HCT116 (cell line): Measurements from ENCODE around the gene HAUS1. TPM values are rescaled to one million over a fixed set of nuclear protein-coding genes. Genes with fewer than 3 reads are reported as not detected.

ENCODE experiments used
- ATAC-seq: fragments of 200-7000 bp; cut with Tn5 transposase; 2 replicates; pipeline ENCODE4 v1.9.1; 2020; ENCODE audit warnings: mild to moderate bottlenecking, moderate library complexity
- BruUV-seq: library from RNA; stranded (reverse); fragments of 400-500 nt; replicated peaks from 2 replicates; lab custom pipeline; 2021; lab: Mats Ljungman, UMichigan
- CTCF ChIA-PET: fragments of 300-600 bp; sonication (Branson Sonifier 250); formaldehyde crosslinking; loops from one replicate; lab custom pipeline; 2021; ENCODE audit warnings: antibody characterized with exemption; lab: Charles Lee
- POLR2A ChIA-PET: fragments of 300-600, 350-600 bp; sonication (Branson Sonifier 250); formaldehyde crosslinking; loops from one replicate; lab custom pipeline; 2021; ENCODE audit warnings: antibody characterized with exemption; lab: Charles Lee
- RAD21 ChIA-PET, 2 experiments: fragments of 300-600 bp; sonication (Branson Sonifier 250); formaldehyde crosslinking; loops; one replicate each; lab custom pipeline; 2023; ENCODE audit warnings: low total read pairs in 2 of 2; ENCODE audit not compliant: uncharacterized antibody in 2 of 2, unreplicated experiment in 2 of 2, low non-redundant PET in 1 of 2; lab: Charles Lee
- DNase-seq: peaks from one replicate; pipeline ENCODE4 v3.0.0-alpha.2; 2010; ENCODE audit warnings: low read depth, low spot score
- H2AFZ ChIP-seq: fragments of 200-600 bp; shearing (Covaris generic), sonication (generic); 2 replicates; pipeline ENCODE4 v1.6.1; 2017; ENCODE audit warnings: low read depth, mixed run types, mixed read lengths, antibody characterized with exemption, low read length; ENCODE audit not compliant: poor library complexity, severe bottlenecking
- H3K27ac ChIP-seq: 2 replicates; pipeline ENCODE4 v1.5.1; 2012; ENCODE audit warnings: low read depth, low read length
- H3K27me3 ChIP-seq: fragments of 200-600 bp; sonication (generic); 2 replicates; pipeline ENCODE4 v1.6.1; 2016; ENCODE audit warnings: mixed run types, low read length, mixed read lengths; ENCODE audit not compliant: insufficient read depth
- H3K36me3 ChIP-seq, 2 experiments: fragments of 200-500 bp in 1 of 2; fragments of 200-600 bp in 1 of 2; sonication (Bioruptor generic) in 1 of 2; sonication (generic) in 1 of 2; 2 replicates each; pipeline versions ENCODE4 v1.5.1 to v1.6.1; 2014 to 2016; ENCODE audit warnings: low read length in 2 of 2, inconsistent platforms in 1 of 2, mixed read lengths in 1 of 2, mixed run types in 1 of 2; ENCODE audit not compliant: insufficient read depth in 2 of 2, control insufficient read depth in 1 of 2
- H3K4me1 ChIP-seq, 2 experiments: fragments of 200-600 bp in 1 of 2; sonication (generic) in 1 of 2; 2 replicates each; pipeline versions ENCODE4 v1.5.1 to v1.6.1; 2012 to 2017; ENCODE audit warnings: low read length in 2 of 2, inconsistent platforms in 1 of 2, mild to moderate bottlenecking in 1 of 2, mixed read lengths in 1 of 2, mixed run types in 1 of 2, moderate library complexity in 1 of 2; ENCODE audit not compliant: insufficient read depth in 2 of 2, control insufficient read depth in 1 of 2
- H3K4me2 ChIP-seq: fragments of 200-600 bp; sonication (generic); 2 replicates; pipeline ENCODE4 v1.6.1; 2017; ENCODE audit warnings: mixed run types, low read length, mixed read lengths
- H3K4me3 ChIP-seq, 2 experiments: fragments of 200-600 bp in 1 of 2; sonication (generic) in 1 of 2; replicated peaks in 1 of 2; 2 replicates each; pipeline ENCODE4 v1.5.1; 2011 to 2016; ENCODE audit warnings: low read length in 2 of 2, control low read depth in 1 of 2, low read depth in 1 of 2, mild to moderate bottlenecking in 1 of 2, mixed read lengths in 1 of 2, mixed run types in 1 of 2
- H3K79me2 ChIP-seq: fragments of 200-600 bp; sonication (generic); 2 replicates; pipeline ENCODE4 v1.6.1; 2017; ENCODE audit warnings: mild to moderate bottlenecking, mixed run types, low read length, moderate library complexity, mixed read lengths; ENCODE audit not compliant: insufficient read depth
- H3K9ac ChIP-seq: fragments of 200-600 bp; sonication (generic); 2 replicates; pipeline ENCODE4 v1.6.1; 2016; ENCODE audit warnings: low read length, mixed read lengths
- H3K9me2 ChIP-seq: fragments of 200-600 bp; sonication (generic), shearing (Covaris generic); 2 replicates; pipeline ENCODE4 v1.6.1; 2017; ENCODE audit warnings: mixed run types, mild to moderate bottlenecking, moderate library complexity; ENCODE audit not compliant: insufficient read depth
- H3K9me3 ChIP-seq, 2 experiments: fragments of 200-500 bp in 1 of 2; fragments of 200-600 bp in 1 of 2; sonication (Bioruptor generic) in 1 of 2; sonication (generic) in 1 of 2; 2 replicates each; pipeline ENCODE4 v1.6.1; 2014 to 2017; ENCODE audit warnings: low read length in 2 of 2, mixed read lengths in 2 of 2, inconsistent platforms in 1 of 2, low read depth in 1 of 2, mild to moderate bottlenecking in 1 of 2, mixed run types in 1 of 2, moderate library complexity in 1 of 2; ENCODE audit not compliant: control insufficient read depth in 1 of 2, insufficient read depth in 1 of 2
- H4K20me1 ChIP-seq: fragments of 200-600 bp; sonication (generic), shearing (Covaris generic); 2 replicates; pipeline ENCODE4 v1.6.1; 2017; ENCODE audit warnings: mixed run types, mild to moderate bottlenecking, moderate library complexity; ENCODE audit not compliant: insufficient read depth
- CEBPB ChIP-seq: IDR thresholded peaks from 2 replicates; pipeline ENCODE4 v1.6.1; 2012; ENCODE audit warnings: low read depth
- EGR1 ChIP-seq: IDR thresholded peaks from 2 replicates; pipeline ENCODE4 v1.6.1; 2012; ENCODE audit warnings: low read depth
- ELF1 ChIP-seq: IDR thresholded peaks from 2 replicates; pipeline ENCODE4 v1.6.1; 2012; ENCODE audit warnings: low read depth, borderline replicate concordance
- EZH2 ChIP-seq: fragments of 200-600 bp; sonication (generic); IDR thresholded peaks from 2 replicates; pipeline ENCODE4 v1.6.1; 2017; ENCODE audit warnings: antibody characterized with exemption, mixed run types
- JUND ChIP-seq: IDR thresholded peaks from 2 replicates; pipeline ENCODE4 v1.6.1; 2012
- SIN3A ChIP-seq: IDR thresholded peaks from 2 replicates; pipeline ENCODE4 v1.6.1; 2012; ENCODE audit warnings: low read depth
- SP1 ChIP-seq: IDR thresholded peaks from 2 replicates; pipeline ENCODE4 v1.6.1; 2012; ENCODE audit warnings: low read depth
- YY1 ChIP-seq: IDR thresholded peaks from 2 replicates; pipeline ENCODE4 v1.6.1; 2011; ENCODE audit warnings: low read length, low read depth, moderate library complexity, mild to moderate bottlenecking; ENCODE audit not compliant: insufficient replicate concordance; ENCODE audit errors: extremely low read depth
- ZNF274 ChIP-seq: fragments of 200-500 bp; sonication (Bioruptor generic); IDR thresholded peaks from 2 replicates; pipeline ENCODE4 v1.6.1; 2014; ENCODE audit warnings: mild to moderate bottlenecking, low read depth, low read length, inconsistent platforms
- intact Hi-C: fragments of 100-400 bp; cut with micrococcal nuclease; formaldehyde crosslinking; loops from 2 replicates; pipeline ENCODE4 v1.10.0; 2022
- total RNA-seq: library from RNA; stranded (reverse); gene quantifications from one replicate; pipeline ENCODE4 v1.2.1, GENCODE V29; 2021; ENCODE audit not compliant: unreplicated experiment

HAUS1 gene
- total RNA-seq, 1 experiment from 2014 or later = 46.2 TPM

GRCh38 chr18:46134920-46135675 is 30.9 kb downstream of the HAUS1 start:
- ATAC-seq (no peak), DNase-seq (no peak)
- Histone ChIP-seq H3K4me1 (no peaks in the 10 kb centered on the region), H4K20me1 (no peaks in the 10 kb centered on the region), H3K27me3 (no peaks in the 10 kb centered on the region), H3K27ac (no peak overlapping the region), H3K4me3 (no peak overlapping the region), H3K9ac (no peak overlapping the region), H2AFZ (no peak overlapping the region), H3K9me3 (no peaks in the 10 kb centered on the region), H3K4me2 (no peak overlapping the region), H3K79me2 (no peaks in the 10 kb centered on the region), H3K36me3 (peaks cover 0 to 2% of the 10 kb centered on the region in 2 experiments; a peak in 1 of 4 replicates), H3K9me2 (no peaks in the 10 kb centered on the region)
- no TSS peak for BruUV-seq
- CTCF ChIA-PET = no interaction called here
- RAD21 ChIA-PET = no interaction called here
- TF ChIP-seq SP1 (no peak), YY1 (no peak)
- intact Hi-C loops = no loop called here
- POLR2A ChIA-PET = no interaction called here

- ATAC-seq (no peak), DNase-seq (no peak)
- Histone ChIP-seq H3K4me2 (no peak overlapping the region), H3K27me3 (no peaks in the 10 kb centered on the region), H3K9me2 (no peaks in the 10 kb centered on the region), H3K27ac (no peak overlapping the region), H3K79me2 (no peaks in the 10 kb centered on the region), H3K9me3 (no peaks in the 10 kb centered on the region), H4K20me1 (no peaks in the 10 kb centered on the region), H2AFZ (no peak overlapping the region), H3K4me1 (no peaks in the 10 kb centered on the region), H3K36me3 (no peaks in the 10 kb centered on the region), H3K4me3 (no peak overlapping the region), H3K9ac (no peak overlapping the region)
- CTCF ChIA-PET = no interaction called here
- intact Hi-C loops = no loop called here
- BruUV-seq = no TSS peak
- no peak for TF ChIP-seq JUND
- no peak for TF ChIP-seq ZNF274
- TF ChIP-seq EGR1 = no peak
- no peak for TF ChIP-seq CEBPB
- no peak for TF ChIP-seq SIN3A
- no peak for TF ChIP-seq ELF1
- TF ChIP-seq EZH2 = no peak
- POLR2A ChIA-PET = no interaction called here
- RAD21 ChIA-PET = no interaction called here
These were observed 36.0 kb downstream of the HAUS1 start for GRCh38 chr18:46140173-46140572.
